Astrocyte of the spinal cord (primary cell): ENCODE measurements around the gene TXN2.
"Not testable (repeated sequence)": the region's sequence is repeated elsewhere in the genome, so short reads cannot be mapped to it uniquely, and the experiment has no call there.

Source experiments
- DNase-seq: peaks from one replicate; pipeline ENCODE4 v3.0.0; 2011; ENCODE audit warnings: low read depth, low spot score
- H3K4me3 ChIP-seq: 2 replicates; pipeline ENCODE4 v1.5.1; 2011; ENCODE audit warnings: low read depth, mild to moderate bottlenecking, low read length, moderate library complexity
- in situ Hi-C: cut with HindIII; loops from 2 replicates; pipeline ENCODE4 v1.10.0; 2017; ENCODE audit warnings: low sequenced_read_pairs
- TF ChIP-seq, protein P1 (sequence below): IDR thresholded peaks from 2 replicates; pipeline ENCODE4 v1.5.1; 2012; ENCODE audit warnings: low read depth, mild to moderate bottlenecking, low read length, inconsistent platforms

TXN2 gene

DNA sequence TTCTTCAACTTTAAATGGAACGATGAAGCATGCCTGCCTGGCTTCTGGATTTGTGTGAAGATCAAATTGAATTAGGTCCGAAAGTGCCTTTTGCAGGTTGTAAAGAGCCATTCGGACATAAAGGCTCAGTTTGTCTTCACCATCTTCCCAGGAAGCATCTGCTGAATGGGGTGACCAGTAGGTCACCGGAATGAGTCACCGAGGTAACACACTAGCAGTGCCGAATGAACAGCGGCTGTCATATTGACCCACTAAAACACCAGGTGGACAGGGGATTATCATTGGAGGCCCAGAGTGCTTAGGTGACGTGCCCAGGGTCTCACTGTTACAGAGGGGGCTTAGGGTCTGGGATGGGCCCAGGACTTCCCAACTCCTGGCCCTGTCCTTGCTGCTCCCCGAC is 50.6 kb downstream of the TXN2 start:
- no peak for DNase-seq
- TF ChIP-seq, protein P1, sequence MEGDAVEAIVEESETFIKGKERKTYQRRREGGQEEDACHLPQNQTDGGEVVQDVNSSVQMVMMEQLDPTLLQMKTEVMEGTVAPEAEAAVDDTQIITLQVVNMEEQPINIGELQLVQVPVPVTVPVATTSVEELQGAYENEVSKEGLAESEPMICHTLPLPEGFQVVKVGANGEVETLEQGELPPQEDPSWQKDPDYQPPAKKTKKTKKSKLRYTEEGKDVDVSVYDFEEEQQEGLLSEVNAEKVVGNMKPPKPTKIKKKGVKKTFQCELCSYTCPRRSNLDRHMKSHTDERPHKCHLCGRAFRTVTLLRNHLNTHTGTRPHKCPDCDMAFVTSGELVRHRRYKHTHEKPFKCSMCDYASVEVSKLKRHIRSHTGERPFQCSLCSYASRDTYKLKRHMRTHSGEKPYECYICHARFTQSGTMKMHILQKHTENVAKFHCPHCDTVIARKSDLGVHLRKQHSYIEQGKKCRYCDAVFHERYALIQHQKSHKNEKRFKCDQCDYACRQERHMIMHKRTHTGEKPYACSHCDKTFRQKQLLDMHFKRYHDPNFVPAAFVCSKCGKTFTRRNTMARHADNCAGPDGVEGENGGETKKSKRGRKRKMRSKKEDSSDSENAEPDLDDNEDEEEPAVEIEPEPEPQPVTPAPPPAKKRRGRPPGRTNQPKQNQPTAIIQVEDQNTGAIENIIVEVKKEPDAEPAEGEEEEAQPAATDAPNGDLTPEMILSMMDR = no peak
- in situ Hi-C loops = no loop called here
- no peak overlapping the region for H3K4me3 ChIP-seq

DNA sequence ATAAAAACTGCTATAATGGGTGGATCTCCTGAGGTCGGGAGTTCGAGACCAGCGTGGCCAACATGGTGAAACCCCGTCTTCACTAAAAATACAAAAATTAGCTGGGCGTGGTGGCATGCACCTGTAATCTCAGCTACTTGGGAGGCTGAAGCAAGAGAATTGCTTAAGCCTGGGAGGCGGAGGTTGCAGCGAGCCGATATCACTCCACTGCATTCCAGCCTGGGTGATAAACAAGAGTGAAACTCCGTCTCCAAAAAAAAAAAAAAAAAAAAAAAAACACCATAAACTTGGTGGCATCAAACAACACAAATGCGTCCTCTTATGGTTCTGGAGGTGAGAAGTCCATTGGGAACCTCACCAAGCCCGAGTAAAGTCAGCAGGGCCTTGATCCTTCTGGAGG is 53.5 kb downstream of the TXN2 start:
- in situ Hi-C loops, H3K4me3 ChIP-seq, DNase-seq: not testable (repeated sequence)

DNA sequence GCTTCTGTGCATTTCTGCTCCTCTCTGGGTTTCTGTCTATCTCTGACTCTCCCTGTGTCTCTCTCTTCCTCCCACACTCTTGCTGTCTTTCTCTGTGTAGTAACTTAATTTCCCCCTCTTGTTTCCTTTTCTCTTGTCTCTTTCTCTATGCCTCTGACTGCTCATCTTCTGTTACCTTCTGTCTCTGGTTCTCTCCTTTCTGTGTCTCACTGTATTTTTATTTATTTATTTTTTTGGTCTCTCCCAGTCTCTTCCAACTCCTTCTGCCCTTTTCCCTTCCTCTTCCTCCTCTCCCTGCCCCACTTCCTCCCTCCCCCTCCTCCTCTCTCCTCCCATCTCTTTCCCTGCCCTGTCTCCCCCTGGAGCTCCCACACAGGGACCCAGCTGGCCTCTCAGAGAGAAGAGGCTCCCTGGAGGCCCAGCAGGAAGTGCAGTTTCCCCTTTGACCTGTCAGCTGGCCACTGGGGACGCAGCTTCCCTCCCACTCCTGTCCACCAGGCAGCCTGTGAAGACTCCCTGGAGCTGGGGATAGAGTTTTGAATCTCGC is 55.4 kb downstream of the TXN2 start:
- TF ChIP-seq, protein P1 = no peak
- no peak for DNase-seq
- in situ Hi-C loops = no loop called here
- no peak overlapping the region for H3K4me3 ChIP-seq

DNA sequence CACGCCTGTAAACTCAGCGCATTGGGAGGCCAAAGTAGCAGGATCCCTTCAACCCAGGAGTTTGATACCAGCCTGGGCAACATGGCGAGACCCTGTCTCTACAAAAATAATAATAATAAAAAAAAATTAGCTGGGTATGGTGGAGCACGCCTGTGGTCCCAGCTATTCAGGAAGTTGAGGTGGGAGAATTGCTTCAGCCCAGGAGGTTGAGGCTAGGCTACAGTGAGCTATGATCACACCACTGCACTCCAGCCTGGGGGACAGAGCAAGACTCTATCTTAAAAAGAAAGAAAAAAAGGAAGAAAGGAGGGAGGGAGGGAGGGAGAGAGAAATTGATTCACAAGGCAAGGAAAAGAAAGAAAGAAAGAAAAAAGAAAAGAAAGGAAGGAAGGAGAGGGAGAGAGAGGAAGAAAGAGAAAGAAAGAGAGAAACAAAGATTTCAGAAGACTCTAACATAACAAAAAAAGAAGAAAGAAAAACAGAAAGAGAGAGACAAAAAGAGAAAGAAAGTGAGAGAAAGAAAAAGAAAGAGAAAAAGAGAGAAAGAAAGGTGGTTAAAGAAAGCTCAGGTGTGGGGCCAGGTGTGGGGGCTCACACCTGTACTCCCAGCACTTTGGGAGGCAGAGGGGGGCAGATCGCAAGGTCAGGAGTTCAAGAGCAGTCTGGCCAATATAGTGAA is 56.4 kb downstream of the TXN2 start:
- no peak for DNase-seq
- TF ChIP-seq, protein P1 = no peak
- in situ Hi-C loops = no loop called here
- no peak overlapping the region for H3K4me3 ChIP-seq

DNA sequence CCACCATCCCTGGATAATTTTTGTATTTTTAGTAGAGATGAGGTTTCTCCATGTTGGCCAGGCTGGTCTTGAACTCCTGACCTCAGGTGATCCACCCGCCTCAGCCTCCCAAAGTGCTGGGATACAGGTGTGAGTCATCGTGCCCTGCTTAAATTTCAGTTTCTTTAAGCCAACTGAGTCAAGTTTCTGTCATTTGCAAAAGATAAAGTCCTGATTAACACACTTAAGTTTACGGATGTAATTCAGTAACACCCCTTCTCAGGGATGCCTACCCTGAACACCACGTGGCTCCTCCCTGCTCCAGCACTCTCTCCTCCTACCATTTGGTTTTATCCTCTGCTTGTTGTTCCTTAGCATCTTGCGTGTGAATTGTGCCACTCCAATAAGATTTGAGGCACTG is 57.0 kb downstream of the TXN2 start:
- H3K4me3 ChIP-seq, in situ Hi-C loops, DNase-seq: not testable (repeated sequence)

DNA sequence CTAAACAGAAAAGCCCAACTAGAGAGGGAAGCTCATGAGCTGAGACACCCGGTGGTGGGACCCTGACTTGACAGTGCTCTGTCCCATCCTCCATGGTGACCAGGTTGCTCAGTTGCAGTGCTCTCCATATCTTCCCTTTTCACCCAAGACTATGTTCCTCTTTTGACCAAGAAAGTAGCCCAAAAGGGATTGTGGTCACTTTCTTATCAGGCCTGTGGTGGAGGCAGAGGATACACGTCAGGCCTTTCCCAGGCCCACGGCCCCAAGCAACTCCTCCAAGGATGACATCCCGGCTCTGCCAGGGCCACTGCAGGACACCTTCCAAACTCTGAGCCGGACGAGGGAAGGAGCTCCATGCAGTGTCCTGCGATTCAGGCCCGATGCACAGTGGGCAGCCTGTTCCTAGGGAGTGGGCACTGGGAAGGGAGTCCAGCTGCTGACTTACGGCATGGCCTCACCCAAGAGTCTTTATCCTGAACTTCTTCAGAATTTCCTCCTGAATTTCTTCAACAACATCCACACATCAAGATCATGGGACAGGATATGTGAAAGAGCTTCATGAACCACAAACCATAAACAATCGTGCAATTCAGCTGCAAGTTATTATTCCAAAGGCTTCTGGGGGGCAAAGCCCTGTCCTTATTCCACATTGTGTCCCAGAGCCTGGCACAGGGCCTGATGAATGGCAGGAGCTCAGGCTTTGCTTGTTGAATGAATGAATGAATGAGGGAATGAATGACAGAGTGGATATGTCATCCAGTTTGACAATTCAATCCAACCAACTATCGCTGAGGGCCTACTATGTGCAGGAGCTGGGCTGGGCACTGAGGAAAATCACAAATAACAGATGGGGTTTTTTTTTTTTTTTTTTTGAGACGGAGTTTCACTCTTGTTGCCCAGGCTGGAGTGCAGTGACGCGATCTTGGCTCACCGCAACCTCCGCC is 57.7 kb downstream of the TXN2 start:
- H3K4me3 ChIP-seq = no peak overlapping the region
- no peak for DNase-seq

DNA sequence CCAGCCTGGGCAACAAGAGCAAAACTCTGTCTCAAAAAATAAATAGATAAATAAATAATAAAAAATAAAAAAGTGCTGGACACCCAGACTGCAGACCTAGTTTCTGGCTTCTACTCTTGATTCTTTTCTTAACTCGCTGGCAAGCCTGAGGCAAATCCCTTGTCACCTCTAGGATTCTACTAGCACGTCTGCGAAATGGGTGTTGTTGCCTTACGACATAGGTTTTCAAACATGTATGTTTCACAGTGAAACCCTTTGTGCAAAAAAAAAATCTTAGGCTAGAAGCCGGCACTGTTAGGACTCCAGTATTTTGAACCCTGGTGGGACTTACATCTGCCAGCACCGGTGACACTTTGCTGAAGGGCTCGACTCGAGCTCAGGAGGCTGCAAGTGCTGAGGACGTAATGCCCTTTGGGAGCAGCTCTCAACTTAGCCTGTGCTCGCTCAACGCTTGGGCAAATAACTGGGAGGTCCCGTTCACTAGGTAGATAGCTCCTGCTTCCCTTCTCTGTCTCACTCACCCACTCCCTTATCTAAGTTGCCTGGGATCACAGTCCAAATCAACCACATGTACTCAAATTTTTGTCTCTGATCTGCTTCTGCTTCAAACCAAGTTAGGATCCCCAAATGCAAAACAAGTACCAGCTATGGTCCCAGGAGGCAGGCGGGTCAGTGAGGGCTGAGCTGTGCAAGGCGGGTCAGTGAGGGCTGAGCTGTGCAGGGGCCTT is 59.0 kb downstream of the TXN2 start:
- no peak for DNase-seq
- H3K4me3 ChIP-seq = no peak overlapping the region
- TF ChIP-seq, protein P1 = no peak
- in situ Hi-C loops = no loop called here

More for the DNA sequence above, 57.7 kb downstream of the TXN2 start:
- in situ Hi-C loops = no loop called here
- TF ChIP-seq, protein P1 = no peak
